K562 (cell line): ENCODE measurements around the gene DCP2. TPM values are rescaled to one million over a fixed set of nuclear protein-coding genes. Genes with fewer than 3 reads are reported as not detected.

Source experiments
- ATAC-seq: fragments of 200-7000 bp; cut with Tn5 transposase; 3 replicates; pipeline ENCODE4 v1.9.1; 2020; ENCODE audit warnings: moderate library complexity
- BruUV-seq: library from RNA; stranded (reverse); fragments of 400-500 nt; replicated peaks from 2 replicates; lab custom pipeline; 2021; lab: Mats Ljungman, UMichigan
- CTCF ChIA-PET: fragments of 300-600 bp; formaldehyde crosslinking; extraction: SDS; loops from one replicate; lab custom pipeline; 2021; ENCODE audit warnings: low intra/inter-chr PET ratio; lab: Yijun Ruan, JAX
- POLR2A ChIA-PET: fragments of 300-600, 350-650 bp; sonication (Branson Sonifier 250); formaldehyde crosslinking; extraction: SDS; loops from one replicate; lab custom pipeline; 2021; ENCODE audit warnings: antibody characterized with exemption, inconsistent platforms; lab: Yijun Ruan, JAX
- DNase-seq, 4 experiments: peaks; one replicate each; pipeline versions ENCODE4 v3.0.0 to v3.0.0-alpha.2; 2011 to 2018; ENCODE audit warnings: low spot score in 3 of 4, mixed read lengths in 3 of 4; ENCODE audit errors: extremely low read depth in 1 of 4
- FAIRE-seq: peaks from 2 replicates; lab custom pipeline; 2011; peaks lifted over from hg19 to GRCh38; lab: Jason Lieb, UNC
- H2AFZ ChIP-seq: 2 replicates; pipeline ENCODE4 v1.6.0; 2011; ENCODE audit warnings: low read depth, low read length, control low read depth, inconsistent platforms
- H3K27ac ChIP-seq: fragments of 200-600 bp; 3 replicates; pipeline ENCODE4 v1.8.0; 2011; ENCODE audit warnings: low read depth, mild to moderate bottlenecking, control low read depth, inconsistent platforms, low read length, moderate library complexity, mixed read lengths; ENCODE audit errors: extremely low read depth
- H3K27me3 ChIP-seq, 2 experiments: fragments of 300-600 bp in 1 of 2; 2 replicates in 1 of 2; 3 replicates in 1 of 2; pipeline versions ENCODE4 v1.6.0 to v1.8.0; 2011; ENCODE audit warnings: inconsistent platforms in 2 of 2, low read length in 2 of 2, mild to moderate bottlenecking in 1 of 2, mixed read lengths in 1 of 2, moderate library complexity in 1 of 2; ENCODE audit not compliant: control insufficient read depth in 2 of 2, insufficient read depth in 2 of 2
- H3K36me3 ChIP-seq: fragments of 300-600 bp; 3 replicates; pipeline ENCODE4 v1.8.0; 2011; ENCODE audit warnings: mild to moderate bottlenecking, low read length, inconsistent platforms; ENCODE audit not compliant: control insufficient read depth, insufficient read depth
- H3K4me1 ChIP-seq, 2 experiments: fragments of 200-600 bp in 1 of 2; replicated peaks in 1 of 2; 2 replicates in 1 of 2; 3 replicates in 1 of 2; pipeline versions ENCODE4 v1.5.1 to v1.8.0; 2011; ENCODE audit warnings: inconsistent platforms in 2 of 2, low read length in 2 of 2, mild to moderate bottlenecking in 1 of 2, mixed read lengths in 1 of 2, moderate library complexity in 1 of 2; ENCODE audit not compliant: control insufficient read depth in 2 of 2, insufficient read depth in 2 of 2
- H3K4me2 ChIP-seq: 2 replicates; pipeline ENCODE4 v1.6.1; 2011; ENCODE audit warnings: low read length, control low read depth, inconsistent platforms, mixed read lengths; ENCODE audit not compliant: insufficient read depth
- H3K4me3 ChIP-seq: fragments of 200-600 bp; sonication (generic), shearing (Covaris generic); 2 replicates; pipeline ENCODE4 v1.5.1; 2016; ENCODE audit warnings: control low read depth, inconsistent platforms
- H3K79me2 ChIP-seq: fragments of 200-600 bp; 3 replicates; pipeline ENCODE4 v1.8.0; 2011; ENCODE audit warnings: low read length, inconsistent platforms; ENCODE audit not compliant: control insufficient read depth, insufficient read depth
- H3K9ac ChIP-seq, 2 experiments: 2 replicates each; pipeline versions ENCODE4 v1.6.0 to v1.6.1; 2011; ENCODE audit warnings: low read depth in 2 of 2, low read length in 2 of 2, control low read depth in 1 of 2, inconsistent platforms in 1 of 2, mild to moderate bottlenecking in 1 of 2, mixed read lengths in 1 of 2; ENCODE audit not compliant: insufficient read depth in 1 of 2
- H3K9me1 ChIP-seq: one replicate; pipeline ENCODE4 v1.6.0; 2011; ENCODE audit warnings: inconsistent platforms, mild to moderate bottlenecking, low read length, moderate library complexity; ENCODE audit not compliant: control insufficient read depth, insufficient read depth
- H3K9me3 ChIP-seq: replicated peaks from 2 replicates; pipeline ENCODE4 v1.5.1; 2011; ENCODE audit warnings: low read depth, low read length, inconsistent platforms; ENCODE audit not compliant: control insufficient read depth, insufficient read depth
- H4K20me1 ChIP-seq: replicated peaks from 2 replicates; pipeline ENCODE4 v1.6.1; 2011; ENCODE audit warnings: low read length, inconsistent platforms, mixed read lengths; ENCODE audit not compliant: control insufficient read depth, insufficient read depth
- ARID2 ChIP-seq: fragments of 450-650 bp; IDR thresholded peaks from 2 replicates; pipeline ENCODE4 v1.6.1; 2017; ENCODE audit warnings: antibody characterized with exemption, mild to moderate bottlenecking
- POLR2AphosphoS2 ChIP-seq: IDR thresholded peaks from 2 replicates; pipeline ENCODE4 v1.6.1; 2012; ENCODE audit warnings: low read length, improper control_type of control experiment
- RERE ChIP-seq: sonication (generic); formaldehyde crosslinking; IDR thresholded peaks from 2 replicates; pipeline ENCODE4 v1.8.0; 2023; ENCODE audit warnings: missing genetic modification reagents, mild to moderate bottlenecking, borderline replicate concordance
- RFX1 ChIP-seq: fragments of 450-650 bp; IDR thresholded peaks from 2 replicates; pipeline ENCODE4 v1.6.1; 2016; ENCODE audit warnings: mild to moderate bottlenecking, moderate library complexity
- SETDB1 ChIP-seq: IDR thresholded peaks from one replicate; pipeline ENCODE4 v1.6.1; 2012; ENCODE audit warnings: low read length, control low read depth, inconsistent platforms
- ZBTB12 ChIP-seq: fragments of 250-450 bp; sonication (Bioruptor Pico); IDR thresholded peaks from 2 replicates; pipeline ENCODE4 v1.4.0; 2020
- ZNF175 ChIP-seq: fragments of 200-800 bp; sonication (Bioruptor generic); IDR thresholded peaks from 2 replicates; pipeline ENCODE4 v1.6.1; 2016; ENCODE audit warnings: low read depth, mild to moderate bottlenecking, missing genetic modification characterization, missing compliant biosample characterization
- WGBS: fragments of 100-300 bp; shearing (Covaris generic); methylation state at CpG from one replicate; pipeline ENCODE4 v1.1.6; 2016; ENCODE audit warnings: low coverage, mixed read lengths; ENCODE audit not compliant: insufficient coverage; ENCODE audit errors: missing lambda C conversion rate; 5-methylcytosine and 5-hydroxymethylcytosine counted together
- in situ Hi-C: fragments of 300-500 bp; cut with MboI; formaldehyde crosslinking; loops from 4 replicates; pipeline ENCODE4 v1.15.0; 2018; ENCODE audit warnings: inconsistent platforms, mixed read lengths
- intact Hi-C: fragments of 100-400 bp; cut with micrococcal nuclease; formaldehyde crosslinking; loops from 2 replicates; pipeline ENCODE4 v1.14.2; 2022
- polyA plus RNA-seq, 8 experiments: library from polyadenylated mRNA; depleted of rRNA in 4 of 8; stranded (reverse) in 5 of 8; unstranded in 3 of 8; fragments of >200 nt; fragmentation: Nextera tagmentation in 2 of 8; fragmentation: Illumina TruSeq in 1 of 8; extraction: Ambion mirVana in 2 of 8; extraction: Trizol in 1 of 8; gene quantifications; 2 replicates each; pipeline versions ENCODE4 v1.2.1 to v1.2.3, GENCODE V29; 2011 to 2014; ENCODE audit warnings: inconsistent platforms in 1 of 8, missing spikeins in 1 of 8
- total RNA-seq, 7 experiments: library from RNA; depleted of rRNA in 6 of 7; stranded (reverse); fragments of >200 nt in 6 of 7; fragmentation: Illumina TruSeq in 2 of 7; extraction: Trizol in 2 of 7; gene quantifications; 2 replicates each; pipeline versions ENCODE4 v1.2.1 to v1.2.3, GENCODE V29; 2011 to 2021; ENCODE audit warnings: low replicate concordance in 1 of 7

DCP2 gene
- total and polyA plus RNA-seq, 9 of the 15 experiments (the other 6 are each of a cell fraction or from before 2014, with no cell fraction given): 25.9 to 109 (median 46.7) TPM

GRCh38 chr5:113026211-113026610, 49.6 kb downstream of the DCP2 start:
- in situ Hi-C loops (no loop called here), intact Hi-C loops (no loop called here)
- ChIA-PET CTCF (no interaction called here), POLR2A (interaction anchor here (0.6 to 1.2 kb wide), 4 partner anchors 19 to 438 kb away, joined by 3 read pairs; no protein-coding TSS in a partner anchor)
- Histone ChIP-seq H3K4me3 (no peak overlapping the region), H3K9ac (no peak overlapping the region), H4K20me1 (no peaks in the 10 kb centered on the region), H3K79me2 (no peaks in the 10 kb centered on the region), H3K9me1 (no peaks in the 10 kb centered on the region), H3K4me2 (no peak overlapping the region), H3K27ac (no peak overlapping the region), H3K4me1 (no peaks in the 10 kb centered on the region), H3K36me3 (peaks cover 48% of the 10 kb centered on the region), H3K27me3 (no peaks in the 10 kb centered on the region), H2AFZ (no peak overlapping the region), H3K9me3 (no peaks in the 10 kb centered on the region)
- WGBS: 87% methylated on average over 4 of the region's 4 CpGs
- no TSS peak for BruUV-seq
- FAIRE-seq: no peak
- TF ChIP-seq ZBTB12 (CRISPR knock-in tag) (no peak), ZNF175 (CRISPR knock-in tag) (no peak), ARID2 (no peak), SETDB1 (no peak), RERE (no peak), RFX1 (peak; percentile 46), POLR2AphosphoS2 (no peak)
- no peak for ATAC-seq
- DNase-seq: no peak
